Endothelial cell of umbilical vein (primary cell): ENCODE measurements around the gene GNAZ. TPM values are rescaled to one million over a fixed set of nuclear protein-coding genes. Genes with fewer than 3 reads are reported as not detected.

Source experiments
- BruUV-seq: library from RNA; stranded (reverse); fragments of 400-500 nt; replicated peaks from 2 replicates; lab custom pipeline; 2021; lab: Mats Ljungman, UMichigan
- CTCF ChIA-PET: fragments of 300-600, 350-600 bp; sonication (Branson Sonifier 250); formaldehyde crosslinking; loops from one replicate; lab custom pipeline; 2021; ENCODE audit warnings: antibody characterized with exemption, inconsistent platforms; lab: Charles Lee
- POLR2A ChIA-PET: fragments of 300-600, 350-600 bp; sonication (Branson Sonifier 250); formaldehyde crosslinking; loops from one replicate; lab custom pipeline; 2021; ENCODE audit warnings: antibody characterized with exemption, inconsistent platforms; lab: Charles Lee
- DNase-seq: peaks from one replicate; pipeline ENCODE4 v3.0.0-alpha.2; 2011; ENCODE audit warnings: low read depth, low spot score
- FAIRE-seq: peaks from 2 replicates; lab custom pipeline; 2011; peaks lifted over from hg19 to GRCh38; lab: Jason Lieb, UNC
- H2AFZ ChIP-seq: 2 replicates; pipeline ENCODE4 v1.6.0; 2012; ENCODE audit warnings: low read depth, low read length, control low read depth, inconsistent platforms
- H3K27ac ChIP-seq: 2 replicates; pipeline ENCODE4 v1.5.1; 2011; ENCODE audit warnings: low read depth, mild to moderate bottlenecking, control low read depth, low read length, moderate library complexity; ENCODE audit not compliant: insufficient read depth
- H3K27me3 ChIP-seq, 2 experiments: 2 replicates each; pipeline versions ENCODE4 v1.6.0 to v1.6.1; 2011; ENCODE audit warnings: low read length in 2 of 2, mixed read lengths in 1 of 2; ENCODE audit not compliant: control insufficient read depth in 2 of 2, insufficient read depth in 2 of 2
- H3K36me3 ChIP-seq, 2 experiments: 2 replicates in 1 of 2; 3 replicates in 1 of 2; pipeline ENCODE4 v1.5.1; 2011; ENCODE audit warnings: low read length in 2 of 2, mild to moderate bottlenecking in 1 of 2, moderate library complexity in 1 of 2; ENCODE audit not compliant: control insufficient read depth in 2 of 2, insufficient read depth in 2 of 2; ENCODE audit errors: extremely low read depth in 1 of 2
- H3K4me1 ChIP-seq: 3 replicates; pipeline ENCODE4 v1.5.1; 2011; ENCODE audit warnings: mild to moderate bottlenecking, low read length; ENCODE audit not compliant: control insufficient read depth, insufficient read depth; ENCODE audit errors: extremely low read depth
- H3K4me2 ChIP-seq: 2 replicates; pipeline ENCODE4 v1.6.1; 2011; ENCODE audit warnings: low read length, control low read depth, mixed read lengths; ENCODE audit not compliant: insufficient read depth
- H3K4me3 ChIP-seq, 3 experiments: fragments of 200-600 bp in 1 of 3; sonication (generic), shearing (Covaris generic) in 1 of 3; replicated peaks in 1 of 3; 2 replicates each; pipeline ENCODE4 v1.5.1; 2011 to 2016; ENCODE audit warnings: control low read depth in 3 of 3, low read length in 3 of 3, mild to moderate bottlenecking in 2 of 3, inconsistent platforms in 1 of 3, low read depth in 1 of 3, moderate library complexity in 1 of 3; ENCODE audit not compliant: insufficient read depth in 1 of 3
- H3K79me2 ChIP-seq: 2 replicates; pipeline ENCODE4 v1.6.0; 2012; ENCODE audit warnings: low read length, inconsistent platforms; ENCODE audit not compliant: control insufficient read depth, insufficient read depth
- H3K9ac ChIP-seq: replicated peaks from 2 replicates; pipeline ENCODE3; 2011; ENCODE audit warnings: low read length, control low read depth; ENCODE audit not compliant: insufficient read depth; ENCODE audit errors: extremely low read depth
- H3K9me1 ChIP-seq: replicated peaks from 3 replicates; pipeline ENCODE4 v1.6.0; 2011; ENCODE audit warnings: mild to moderate bottlenecking, low read length; ENCODE audit not compliant: control insufficient read depth, insufficient read depth; ENCODE audit errors: extremely low read depth
- H3K9me3 ChIP-seq: replicated peaks from 2 replicates; pipeline ENCODE4 v1.5.1; 2012; ENCODE audit warnings: low read length, inconsistent platforms; ENCODE audit not compliant: control insufficient read depth, insufficient read depth
- H4K20me1 ChIP-seq: replicated peaks from 2 replicates; pipeline ENCODE3; 2011; ENCODE audit warnings: mild to moderate bottlenecking, low read length; ENCODE audit not compliant: control insufficient read depth, insufficient read depth; ENCODE audit errors: extremely low read depth
- CTCF ChIP-seq, 2 donors: IDR thresholded peaks; 1 replicate in 1 of 2; 2 replicates in 1 of 2; pipeline ENCODE4 v1.5.1; 2011; ENCODE audit warnings: low read length in 2 of 2, mild to moderate bottlenecking in 2 of 2, moderate library complexity in 2 of 2, control low read depth in 1 of 2, inconsistent platforms in 1 of 2, low read depth in 1 of 2; ENCODE audit not compliant: insufficient read depth in 1 of 2; ENCODE audit errors: extremely low read depth in 1 of 2
- EZH2 ChIP-seq: IDR thresholded peaks from 2 replicates; pipeline ENCODE4 v1.6.1; 2012; ENCODE audit warnings: borderline replicate concordance, low read depth, mild to moderate bottlenecking, moderate library complexity, low read length, inconsistent platforms; ENCODE audit not compliant: severe bottlenecking
- GATA2 ChIP-seq: IDR thresholded peaks from 2 replicates; pipeline ENCODE4 v1.7.0; 2011; ENCODE audit warnings: low read depth, mild to moderate bottlenecking, moderate library complexity, mixed read lengths, low read length; ENCODE audit not compliant: insufficient read length, insufficient read depth
- JUN ChIP-seq: IDR thresholded peaks from 2 replicates; pipeline ENCODE4 v1.6.1; 2011; ENCODE audit warnings: borderline replicate concordance, low read depth; ENCODE audit not compliant: insufficient read length, insufficient read depth
- MAX ChIP-seq: IDR thresholded peaks from 2 replicates; pipeline ENCODE4 v1.6.1; 2011; ENCODE audit not compliant: insufficient read depth, insufficient read length
- POLR2A ChIP-seq: IDR thresholded peaks from 2 replicates; pipeline ENCODE4 v1.6.1; 2012; ENCODE audit warnings: low read depth, mild to moderate bottlenecking, control low read depth, low read length
- dilution Hi-C: fragments of 300-500 bp; cut with MboI; formaldehyde crosslinking; loops from one replicate; pipeline ENCODE4 v1.15.0; 2019; ENCODE audit warnings: low sequenced_read_pairs; ENCODE audit not compliant: extremely low pct_ligation_motif_present
- intact Hi-C: fragments of 100-400 bp; cut with micrococcal nuclease; formaldehyde crosslinking; loops from one replicate; pipeline ENCODE4 v1.10.0; 2022
- polyA plus RNA-seq, 4 experiments: library from polyadenylated mRNA; depleted of rRNA in 3 of 4; stranded (reverse) in 3 of 4; unstranded in 1 of 4; fragments of >200 nt; gene quantifications; 2 replicates each; pipeline versions ENCODE4 v1.2.1 to v1.2.3, GENCODE V29; 2011 to 2012; ENCODE audit warnings: missing spikeins in 1 of 4
- total RNA-seq: library from RNA; stranded (reverse); gene quantifications from 2 replicates; pipeline ENCODE4 v1.2.3, GENCODE V29; 2021

GNAZ gene
- total and polyA plus RNA-seq, 2 donors (not counting 3 experiments of a cell fraction or from before 2014, with no cell fraction given), result 0.44 to 0.86 TPM

GRCh38 chr22:23080613-23081290 is 10.4 kb downstream of the GNAZ start:
- Histone ChIP-seq H3K36me3 (no peaks in the 10 kb centered on the region), H4K20me1 (no peaks in the 10 kb centered on the region), H3K9me1 (no peaks in the 10 kb centered on the region), H2AFZ (no peak overlapping the region), H3K9me3 (no peaks in the 10 kb centered on the region), H3K4me2 (no peak overlapping the region), H3K4me1 (no peaks in the 10 kb centered on the region), H3K27me3 (no peaks in the 10 kb centered on the region), H3K9ac (no peak overlapping the region), H3K4me3 (no peak overlapping the region), H3K27ac (no peak overlapping the region), H3K79me2 (no peaks in the 10 kb centered on the region)
- ChIA-PET POLR2A (no interaction called here), CTCF (no interaction called here)
- dilution Hi-C loops (no loop called here), intact Hi-C loops (no loop called here)
- no peak for TF ChIP-seq EZH2
- no peak for TF ChIP-seq MAX
- no peak for TF ChIP-seq JUN
- TF ChIP-seq GATA2, result no peak
- TF ChIP-seq POLR2A, result no peak
- no peak for TF ChIP-seq CTCF (IDR thresholded peaks at IDR 0.05; ENCODE audit: extremely low read depth in 1 of 2, insufficient read depth in 1 of 2, low read depth in 1 of 2, low read length in 2 of 2)
- FAIRE-seq (no peak), DNase-seq (no peak)
- no TSS peak for BruUV-seq
